CD4-positive, alpha-beta T cell treated with Interleukin-12 subunit alpha and Interleukin-12 subunit beta, for 1 hour (primary cell): ENCODE results near the gene CCDC170.

ENCODE experiments used
- DNase-seq: peaks from one replicate; pipeline ENCODE4 v3.0.0-alpha.2; 2020

Gene CCDC170

GRCh38 chr6:151618717-151619116 lies 124.9 kb downstream of the CCDC170 start:
- no peak for DNase-seq

- no peak for DNase-seq
Observed at GRCh38 chr6:151620179-151620578, 126.4 kb downstream of the CCDC170 start.

DNA sequence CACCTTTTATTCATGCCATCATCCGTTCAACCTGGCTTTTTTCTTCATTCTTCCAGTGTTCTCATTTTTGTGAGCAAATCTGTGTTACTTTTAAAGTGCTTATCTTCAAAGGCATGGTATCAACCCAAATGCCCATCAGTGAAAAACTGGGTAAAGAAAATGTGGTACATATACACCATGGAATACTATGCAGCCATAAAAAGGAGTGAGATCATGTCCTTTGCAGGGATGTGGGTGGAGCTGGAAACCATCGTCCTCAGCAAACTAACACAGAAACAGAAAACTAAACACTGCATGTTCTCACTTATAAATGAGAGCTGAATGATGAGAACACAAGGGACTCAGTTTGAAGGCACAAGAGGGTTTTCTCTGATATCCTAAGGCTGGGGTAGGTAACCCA lies 130.3 kb downstream of the CCDC170 start:
- no peak for DNase-seq

DNA sequence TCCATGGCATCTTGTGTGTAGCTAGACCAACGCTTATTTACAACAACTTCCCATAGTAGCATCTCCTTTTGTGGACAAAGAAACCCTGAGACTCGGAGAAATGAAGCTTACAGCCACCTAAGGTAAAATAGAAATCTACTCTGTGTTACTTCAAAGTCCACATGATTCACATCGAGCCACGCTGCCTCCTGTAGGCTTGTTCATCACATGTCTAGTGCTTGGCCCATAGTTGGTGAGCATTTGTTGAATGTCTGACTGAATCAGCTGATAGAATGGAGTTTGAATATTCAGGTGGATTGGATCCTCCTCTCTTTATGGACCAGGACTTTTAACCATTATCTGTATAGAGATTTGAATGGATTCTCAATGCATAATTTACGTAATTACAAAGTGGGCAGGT lies 130.7 kb downstream of the CCDC170 start:
- no peak for DNase-seq

- DNase-seq = no peak
Observed at GRCh38 chr6:151624900-151625536, 131.2 kb downstream of the CCDC170 start.

DNA sequence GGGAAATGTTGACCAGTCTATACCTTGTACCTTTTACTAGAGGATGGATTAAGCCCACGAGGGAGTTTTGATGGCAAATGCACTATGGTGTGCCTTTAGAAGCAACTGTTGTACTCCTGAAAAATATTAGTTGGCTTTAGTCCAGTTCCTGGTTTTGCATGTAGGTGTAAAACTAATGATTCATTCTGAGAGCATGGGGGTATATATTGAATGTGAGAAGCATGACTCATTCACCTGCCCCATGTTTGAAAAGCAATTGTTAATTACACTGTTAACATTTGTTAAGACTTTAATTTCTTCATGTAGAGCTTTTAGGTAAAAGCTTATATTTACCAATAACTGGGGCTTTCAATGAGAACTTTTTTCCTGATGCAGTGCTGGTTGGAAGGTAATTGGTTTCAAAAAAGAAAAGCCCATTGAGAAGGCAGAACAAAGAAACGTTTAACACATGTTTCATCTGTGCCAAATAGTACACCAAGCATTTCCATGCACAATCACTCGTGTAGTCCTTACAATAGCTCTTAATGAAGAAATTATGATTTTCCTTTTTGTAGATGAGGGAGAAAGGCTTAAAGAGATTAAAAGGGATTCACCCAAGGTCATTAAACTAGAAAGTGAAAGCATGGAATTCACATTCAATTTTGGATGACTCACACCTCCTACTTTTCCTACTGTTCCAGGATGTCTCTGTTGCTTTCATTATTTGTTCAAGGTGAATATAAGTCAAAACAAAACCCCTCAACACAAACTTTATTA lies 134.1 kb downstream of the CCDC170 start:
- no peak for DNase-seq

GRCh38 chr6:151629791-151630190 lies 136.0 kb downstream of the CCDC170 start:
- DNase-seq = no peak

- no peak for DNase-seq
Observed at GRCh38 chr6:151630387-151630786, 136.6 kb downstream of the CCDC170 start.

DNA sequence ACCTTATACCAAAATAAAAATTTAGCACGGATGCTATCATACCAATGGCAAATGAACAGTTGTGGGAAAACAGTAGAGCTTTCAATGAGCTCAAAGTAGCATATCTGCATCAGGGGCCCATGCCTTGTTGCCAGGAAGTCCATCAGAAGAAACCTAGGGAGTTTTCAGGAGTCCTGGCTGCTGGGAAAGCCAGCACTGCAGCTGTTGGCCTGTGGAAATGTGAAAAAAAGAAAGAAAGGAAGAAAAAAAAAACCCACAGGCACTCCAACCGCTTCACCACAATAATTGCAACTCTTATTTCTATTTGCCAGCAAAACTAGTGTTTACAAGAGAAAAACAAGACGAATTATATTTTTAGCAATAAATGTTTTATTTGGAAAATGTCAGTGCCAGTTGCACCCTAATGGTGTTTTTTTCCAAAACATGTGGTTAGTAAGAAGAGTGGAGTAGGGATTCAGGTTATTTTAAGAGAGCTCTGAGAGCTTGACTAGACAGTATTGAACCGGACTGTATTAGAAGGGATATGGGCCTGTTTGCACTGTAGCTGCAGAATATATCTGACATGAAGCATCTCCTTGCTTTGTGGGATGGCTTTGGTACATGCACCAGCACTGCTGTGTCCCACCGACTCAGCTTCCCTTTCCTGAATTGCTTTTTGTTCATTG lies 137.3 kb downstream of the CCDC170 start:
- DNase-seq = no peak

DNA sequence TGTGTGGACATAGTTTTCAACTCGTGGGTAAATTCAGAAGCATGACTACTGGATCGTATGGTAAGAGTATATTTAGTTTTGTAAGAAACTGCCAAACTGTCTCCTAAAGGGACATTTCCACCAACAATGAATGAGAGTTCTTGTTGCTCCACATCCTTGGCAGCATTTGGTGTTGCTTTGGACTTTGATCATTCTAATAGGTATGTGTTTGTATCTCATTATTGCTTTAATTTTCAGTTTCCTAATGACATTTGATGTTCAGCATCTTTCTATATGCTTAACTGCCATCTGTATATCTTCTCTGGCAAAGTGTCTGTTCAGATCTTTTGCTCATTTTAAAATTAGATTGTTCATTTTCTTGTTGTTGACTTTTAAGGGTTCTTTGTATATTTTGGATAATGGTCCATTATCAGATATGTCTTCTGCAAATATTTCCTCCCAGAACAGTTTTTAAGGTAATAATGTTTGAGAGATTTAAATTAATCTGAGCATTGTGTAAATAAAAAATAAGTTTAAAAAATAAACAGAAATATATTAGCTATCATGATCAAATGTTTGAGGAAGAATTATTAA lies 138.7 kb downstream of the CCDC170 start:
- no peak for DNase-seq

DNA sequence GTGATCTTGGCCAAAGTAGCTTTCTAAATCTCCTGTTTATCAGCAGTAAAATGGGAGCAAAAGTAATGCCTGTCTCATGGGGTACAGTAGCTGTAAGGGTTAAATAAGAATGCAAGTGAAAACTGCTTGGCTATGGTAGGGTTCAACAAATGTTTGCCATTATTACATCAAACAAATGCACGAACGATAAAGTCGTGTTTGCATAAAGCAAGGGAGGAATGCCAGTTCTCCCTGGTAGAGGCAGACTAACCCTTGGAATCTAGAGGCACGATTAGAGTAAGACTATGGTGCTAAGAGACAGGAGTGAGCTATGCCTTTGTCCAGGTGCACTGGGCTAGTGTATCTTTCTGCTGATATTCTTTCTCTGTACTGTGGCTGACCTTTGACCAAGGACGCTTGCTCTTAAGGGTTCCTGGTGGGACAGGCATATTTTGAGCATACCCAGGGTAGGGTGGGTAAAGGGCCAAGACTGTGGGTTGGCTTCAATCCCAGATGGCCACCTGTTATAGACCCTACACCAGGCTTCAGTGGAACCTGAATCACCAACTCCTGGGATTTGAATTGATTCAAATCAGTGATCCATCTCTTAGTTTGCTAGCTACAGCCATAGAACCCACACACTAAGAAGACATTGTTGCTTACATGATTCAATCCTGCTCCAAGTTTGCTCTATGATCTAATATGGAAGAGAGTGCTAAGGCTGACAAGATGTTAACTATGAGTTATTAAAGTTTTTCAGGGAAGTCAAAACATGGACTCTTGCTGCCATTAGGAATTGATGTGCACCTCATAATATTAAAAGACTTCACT lies 139.9 kb downstream of the CCDC170 start:
- no peak for DNase-seq

DNA sequence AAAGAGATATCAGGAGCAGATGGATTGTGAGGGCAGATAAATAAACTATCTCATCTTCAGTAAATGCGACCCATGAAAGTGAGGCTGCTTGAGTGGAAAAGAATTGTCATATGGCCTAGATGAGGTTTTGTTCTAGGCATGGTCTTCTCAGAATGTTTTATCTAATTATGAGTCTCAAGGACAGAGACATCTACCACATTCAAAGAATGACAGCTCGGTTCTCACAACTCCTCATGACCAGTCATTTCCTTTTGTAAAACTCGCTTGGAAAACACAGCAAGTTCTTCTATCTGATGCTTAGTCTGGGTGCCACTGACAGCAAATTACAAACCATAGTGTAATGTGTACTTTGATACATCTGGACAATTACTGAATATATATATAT lies 140.5 kb downstream of the CCDC170 start:
- no peak for DNase-seq

DNA sequence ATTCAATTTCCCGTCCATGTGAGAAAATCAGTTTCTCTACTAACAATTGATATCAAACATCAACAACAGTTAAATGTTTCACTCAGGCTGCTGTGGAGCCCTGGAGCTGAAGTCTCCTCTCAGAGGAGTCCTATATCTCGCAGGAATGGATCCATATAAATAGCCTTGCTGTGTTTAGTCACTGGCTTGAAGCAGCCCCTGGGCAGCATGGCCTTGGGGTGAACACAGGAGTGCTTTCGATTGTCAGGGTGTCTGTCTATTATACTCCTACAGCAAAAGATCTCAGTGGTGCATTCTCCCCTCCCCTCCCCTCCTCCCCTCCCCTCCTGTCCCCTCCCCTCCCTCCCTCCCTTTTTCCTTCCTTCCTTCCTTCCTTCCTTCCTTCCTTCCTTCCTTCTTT lies 141.9 kb downstream of the CCDC170 start:
- no peak for DNase-seq

DNA sequence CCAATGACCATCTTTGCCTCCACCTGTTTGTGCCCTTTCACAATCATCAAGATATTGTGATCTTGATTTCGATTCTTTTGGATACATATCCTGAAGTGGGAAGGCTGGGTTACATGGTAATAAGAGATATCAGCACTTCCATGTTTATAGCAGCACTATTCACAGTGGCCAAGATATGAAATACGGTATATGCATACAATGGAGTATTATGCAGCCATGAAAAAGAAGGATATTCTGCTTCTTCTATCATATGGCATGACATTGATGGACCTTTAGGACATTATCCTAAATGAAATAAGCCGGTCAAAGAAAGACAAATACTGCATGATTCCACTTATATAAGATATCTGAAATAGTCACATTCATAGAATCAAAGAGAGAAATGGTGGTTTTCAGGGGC lies 144.0 kb downstream of the CCDC170 start:
- no peak for DNase-seq

DNA sequence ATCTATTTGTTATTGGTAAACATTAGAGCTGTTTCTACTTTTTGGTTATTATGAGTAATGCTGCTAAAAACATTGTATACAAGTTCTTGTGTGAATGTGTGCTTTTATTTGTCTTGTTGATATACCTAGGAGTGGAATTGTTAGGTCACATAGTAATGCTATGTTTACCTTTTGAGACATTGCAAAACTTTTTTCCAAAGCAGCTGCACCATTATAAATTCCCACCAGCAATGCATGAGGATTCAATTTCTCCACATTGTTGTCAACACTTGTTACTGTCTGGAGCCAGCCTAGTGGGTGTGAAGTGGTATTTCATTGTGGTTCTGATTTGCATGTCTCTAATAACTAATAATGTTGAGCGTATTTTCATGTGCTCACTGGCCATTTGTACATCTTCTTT lies 145.9 kb downstream of the CCDC170 start:
- no peak for DNase-seq

- no peak for DNase-seq
Observed at GRCh38 chr6:151641028-151641427, 147.2 kb downstream of the CCDC170 start.

GRCh38 chr6:151647976-151648639 lies 154.3 kb downstream of the CCDC170 start:
- DNase-seq = no peak

- no peak for DNase-seq
Observed at GRCh38 chr6:151649835-151650234, 156.0 kb downstream of the CCDC170 start.

- DNase-seq = no peak
Observed at GRCh38 chr6:151651639-151652038, 157.8 kb downstream of the CCDC170 start.

- DNase-seq = no peak
Observed at GRCh38 chr6:151652325-151652724, 158.5 kb downstream of the CCDC170 start.

DNA sequence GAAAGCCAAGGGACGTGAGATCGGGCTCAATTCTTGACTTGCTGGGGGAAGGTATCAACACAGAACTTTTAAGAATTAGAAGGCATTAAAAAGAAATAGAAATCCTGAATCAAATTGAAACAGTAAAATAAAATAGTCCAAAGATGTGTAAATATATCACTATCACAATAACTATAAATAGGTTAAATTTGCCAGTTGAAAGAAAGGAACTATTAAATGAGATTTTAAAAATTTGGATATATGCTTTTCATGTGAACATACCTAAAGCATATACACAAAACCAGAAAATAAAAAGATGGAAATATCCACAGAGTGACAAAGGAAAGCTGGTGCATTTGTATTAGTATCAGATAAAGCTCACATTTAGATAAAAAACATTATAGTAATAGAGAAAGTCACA lies 161.3 kb downstream of the CCDC170 start:
- no peak for DNase-seq

GRCh38 chr6:151656392-151656791 lies 162.6 kb downstream of the CCDC170 start:
- DNase-seq = no peak
